MM.1S (cell line): ENCODE measurements around the gene GRHL3.

ENCODE experiments used
- CTCF ChIP-seq: fragments of 300-600 bp; sonication (generic); IDR thresholded peaks from 2 replicates; pipeline ENCODE4 v1.5.1; 2016; ENCODE audit warnings: antibody characterized with exemption, low read length, mixed read lengths
- EZH2 ChIP-seq: fragments of 300-600 bp; sonication (generic); optimal IDR thresholded peaks from 2 replicates; pipeline ENCODE3; 2017; ENCODE audit warnings: low read depth, mild to moderate bottlenecking, antibody characterized with exemption, low read length, mixed read lengths
- EZH2phosphoT487 ChIP-seq: fragments of 300-600 bp; sonication (generic); IDR thresholded peaks from 2 replicates; pipeline ENCODE4 v1.6.1; 2018; ENCODE audit warnings: antibody characterized with exemption, low read length

- TF ChIP-seq EZH2, result no peak
- no peak for TF ChIP-seq CTCF
- no peak for TF ChIP-seq EZH2phosphoT487
Measured at GRCh38 chr1:24362396-24362795, 43.2 kb downstream of the GRHL3 start.
